ELR (cell line): ENCODE results near the gene GRID1.

Source experiments
- DNase-seq: peaks from one replicate; pipeline ENCODE4 v3.0.0-alpha.2; 2015; ENCODE audit warnings: low read depth

The GRID1 gene

DNA sequence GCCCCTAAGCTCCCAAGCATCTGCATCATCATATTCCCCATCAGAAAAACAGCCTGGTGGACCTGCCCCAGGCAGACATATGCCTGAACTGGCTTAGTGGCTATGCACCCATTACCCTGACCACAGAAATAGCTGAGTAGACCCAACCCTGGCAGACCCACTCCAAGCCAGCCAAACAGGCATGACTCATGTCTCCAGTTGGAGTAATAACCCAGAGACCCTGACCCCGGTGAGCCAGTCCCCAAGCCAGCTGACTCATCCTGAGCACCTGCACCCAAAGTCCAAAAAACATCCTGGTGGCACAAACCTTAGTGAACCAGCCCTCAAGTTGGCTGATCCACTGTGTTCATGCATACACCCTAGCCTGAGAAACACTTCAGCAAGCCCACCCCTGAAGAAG lies 555.9 kb downstream of the GRID1 start:
- DNase-seq: no peak

- no peak for DNase-seq
These were observed 571.1 kb downstream of the GRID1 start for GRCh38 chr10:85795460-85795859.

GRCh38 chr10:85794553-85794952 lies 572.0 kb downstream of the GRID1 start:
- DNase-seq: no peak

DNA sequence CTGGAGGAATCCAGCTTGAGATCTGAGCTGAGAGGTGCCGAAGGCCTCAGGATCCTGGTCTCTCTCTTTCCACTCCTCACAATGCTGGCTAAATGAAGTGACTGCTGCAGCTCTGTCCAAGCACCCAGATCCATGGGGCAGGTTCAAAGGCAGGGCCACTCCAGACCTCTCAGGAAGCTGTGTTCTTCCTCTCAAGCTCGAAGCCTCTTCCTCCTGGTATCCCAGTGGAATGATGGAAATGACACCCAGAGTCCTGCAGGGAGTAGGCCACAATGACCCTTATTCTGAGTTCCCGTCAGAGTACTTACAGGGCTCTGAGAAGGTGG lies 574.1 kb downstream of the GRID1 start:
- no peak for DNase-seq

- DNase-seq: no peak
These were observed 574.6 kb downstream of the GRID1 start for GRCh38 chr10:85791818-85792532.

DNA sequence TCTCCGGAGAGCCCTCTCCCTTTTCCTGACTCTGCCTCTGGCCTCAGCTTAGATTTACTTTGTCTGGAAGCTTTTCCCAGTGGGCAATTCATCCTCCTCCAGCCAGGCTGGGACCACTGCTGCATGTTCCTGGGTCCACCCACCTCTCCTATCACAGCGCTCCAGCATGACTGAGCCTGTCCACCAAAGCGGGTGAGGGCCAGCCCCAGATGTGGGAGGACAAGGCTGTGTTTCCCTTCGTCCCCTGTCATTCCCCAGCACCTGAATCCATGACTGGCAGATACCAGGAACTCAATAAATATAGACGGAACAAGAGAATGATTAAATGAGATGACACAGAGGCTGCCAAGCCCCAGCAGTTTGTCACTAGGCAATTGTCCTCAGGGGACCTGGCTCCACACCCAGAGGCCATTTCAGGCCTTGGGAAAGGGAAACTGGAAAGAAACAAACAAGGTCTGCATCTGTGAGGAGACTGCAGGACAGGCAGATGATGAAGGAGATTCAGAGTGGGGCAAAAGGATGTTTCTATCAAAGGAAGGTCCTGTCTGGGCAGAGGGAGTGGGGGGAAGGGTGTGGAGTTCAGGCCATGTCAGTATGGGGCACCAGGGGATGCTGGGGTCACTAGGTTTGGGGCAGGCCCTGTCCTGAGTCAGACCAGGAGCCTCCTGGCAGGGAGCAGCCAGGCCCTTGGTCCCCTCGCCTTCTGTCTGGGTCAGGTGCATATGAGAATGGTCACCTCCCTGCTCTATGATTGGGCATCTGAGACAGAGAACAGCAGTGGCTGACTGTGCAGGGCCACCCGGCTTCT lies 576.4 kb downstream of the GRID1 start:
- no peak for DNase-seq

- DNase-seq: no peak
These were observed 577.5 kb downstream of the GRID1 start for GRCh38 chr10:85789125-85789524.

DNA sequence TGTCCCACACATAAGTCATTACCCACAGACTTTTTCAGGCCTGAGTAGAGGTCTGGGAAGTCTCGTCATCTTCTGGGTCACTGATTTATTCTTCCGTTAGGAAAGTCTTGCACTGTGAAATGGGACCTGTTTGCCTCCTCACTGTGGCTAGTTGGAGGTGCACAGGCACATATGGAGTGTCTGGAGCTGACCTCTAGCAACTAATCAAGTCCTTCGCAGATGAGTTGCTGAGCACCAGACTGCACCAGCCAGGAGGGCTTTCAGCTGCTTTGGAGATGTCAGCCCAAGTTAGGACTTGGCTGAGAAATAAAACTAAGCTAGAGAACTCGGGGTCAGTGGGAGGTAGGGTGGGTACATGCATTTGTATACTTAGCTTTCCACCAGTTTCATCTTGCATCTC lies 578.0 kb downstream of the GRID1 start:
- DNase-seq: no peak

DNA sequence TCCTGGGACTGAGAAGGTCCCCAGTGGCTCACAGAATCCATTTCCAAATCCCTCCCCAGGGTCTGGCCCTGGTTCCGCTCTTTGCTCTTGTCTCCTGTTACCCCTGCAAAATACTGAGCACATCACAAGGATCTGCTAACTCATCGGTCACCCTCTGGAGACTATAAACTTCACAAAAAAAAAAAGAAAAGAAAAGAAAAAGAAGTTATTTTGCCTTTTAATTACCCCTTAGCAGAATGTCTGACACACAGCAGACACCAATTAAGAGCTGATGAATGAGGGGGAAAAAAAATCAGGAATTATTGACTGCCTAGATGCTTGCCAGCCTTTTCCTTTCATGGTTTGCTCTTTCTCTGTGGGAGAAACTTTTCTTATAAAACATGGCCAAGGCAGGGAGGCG lies 578.7 kb downstream of the GRID1 start:
- no peak for DNase-seq

DNA sequence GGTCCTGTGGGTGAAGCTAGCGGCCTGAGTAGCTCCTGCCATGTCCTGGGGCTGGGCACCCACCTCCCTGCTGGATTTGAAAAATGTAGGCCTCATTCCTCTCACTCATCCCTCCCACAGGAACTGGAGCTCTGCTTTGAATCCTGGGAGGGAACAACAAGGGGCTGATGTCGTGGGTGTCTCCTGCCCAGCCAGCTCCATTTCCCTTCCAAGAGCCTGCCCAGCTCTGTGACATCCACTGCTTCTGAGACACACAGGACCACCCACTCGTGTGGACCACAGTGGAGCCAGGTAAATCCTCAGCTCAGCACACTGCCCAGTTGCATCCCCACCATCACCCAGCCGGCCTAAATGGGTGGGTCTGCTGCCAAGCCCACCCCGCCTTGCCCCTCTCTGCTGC lies 579.2 kb downstream of the GRID1 start:
- DNase-seq: no peak

- DNase-seq: no peak
These were observed 580.1 kb downstream of the GRID1 start for GRCh38 chr10:85786401-85786899.

DNA sequence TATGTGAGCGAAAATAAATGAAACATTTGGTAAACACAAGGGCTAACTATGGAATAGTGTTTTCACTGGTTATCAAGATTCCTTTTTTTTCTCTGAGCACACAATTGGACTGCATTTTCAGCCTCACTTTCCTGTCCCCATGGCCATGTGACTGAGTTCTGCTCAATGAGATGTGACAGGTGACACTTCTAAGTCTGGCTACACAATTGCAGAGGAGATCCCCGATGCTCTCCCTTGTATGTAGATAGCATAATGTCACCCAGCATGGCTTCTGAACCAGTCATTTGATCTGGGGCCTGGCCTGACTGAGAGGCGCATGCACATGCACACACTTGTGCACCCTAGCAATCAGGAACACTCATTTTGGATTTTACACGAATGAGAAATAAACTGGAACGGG lies 581.8 kb downstream of the GRID1 start:
- DNase-seq: no peak

DNA sequence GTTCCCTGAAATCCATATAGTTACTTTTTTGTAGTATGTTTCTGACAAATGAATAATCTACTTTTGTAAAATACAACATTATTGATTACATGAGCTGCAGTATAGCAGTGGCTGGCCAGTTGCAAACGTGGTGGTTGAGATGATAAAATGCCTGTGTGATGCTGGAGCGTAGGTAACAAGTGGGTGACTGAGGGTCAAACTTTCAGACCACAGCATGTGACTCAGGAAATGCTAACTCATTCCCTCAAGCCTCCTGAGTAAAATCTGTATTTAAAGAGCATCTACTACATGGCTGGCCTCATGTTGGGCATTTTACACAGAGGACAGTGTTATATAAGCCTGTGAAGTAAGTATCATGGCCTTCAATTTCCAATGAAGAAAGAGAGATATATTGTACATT lies 585.2 kb downstream of the GRID1 start:
- no peak for DNase-seq

GRCh38 chr10:85778074-85778473 lies 588.5 kb downstream of the GRID1 start:
- no peak for DNase-seq

- no peak for DNase-seq
These were observed 598.7 kb downstream of the GRID1 start for GRCh38 chr10:85767891-85768290.

DNA sequence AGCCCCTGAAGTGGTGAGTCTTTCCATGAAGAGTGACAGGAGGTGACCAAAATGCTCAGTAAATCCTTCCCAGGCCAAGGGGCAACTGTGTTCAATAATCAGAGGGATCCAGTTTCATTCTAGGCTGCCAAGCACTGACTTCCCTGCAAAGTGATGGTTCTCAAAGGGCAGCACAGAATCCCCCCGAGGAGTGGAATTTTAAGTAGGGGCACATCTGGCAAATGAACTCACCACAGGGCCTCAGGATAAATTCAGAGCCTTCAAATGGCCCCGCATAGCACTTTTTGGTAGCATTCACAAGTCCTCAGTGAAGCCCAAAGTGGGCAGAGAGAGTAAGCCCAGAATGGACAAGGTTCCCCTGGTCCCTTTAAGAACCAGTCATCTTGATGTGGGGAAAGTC lies 602.5 kb downstream of the GRID1 start:
- no peak for DNase-seq

GRCh38 chr10:85761906-85762445 lies 604.6 kb downstream of the GRID1 start:
- no peak for DNase-seq

DNA sequence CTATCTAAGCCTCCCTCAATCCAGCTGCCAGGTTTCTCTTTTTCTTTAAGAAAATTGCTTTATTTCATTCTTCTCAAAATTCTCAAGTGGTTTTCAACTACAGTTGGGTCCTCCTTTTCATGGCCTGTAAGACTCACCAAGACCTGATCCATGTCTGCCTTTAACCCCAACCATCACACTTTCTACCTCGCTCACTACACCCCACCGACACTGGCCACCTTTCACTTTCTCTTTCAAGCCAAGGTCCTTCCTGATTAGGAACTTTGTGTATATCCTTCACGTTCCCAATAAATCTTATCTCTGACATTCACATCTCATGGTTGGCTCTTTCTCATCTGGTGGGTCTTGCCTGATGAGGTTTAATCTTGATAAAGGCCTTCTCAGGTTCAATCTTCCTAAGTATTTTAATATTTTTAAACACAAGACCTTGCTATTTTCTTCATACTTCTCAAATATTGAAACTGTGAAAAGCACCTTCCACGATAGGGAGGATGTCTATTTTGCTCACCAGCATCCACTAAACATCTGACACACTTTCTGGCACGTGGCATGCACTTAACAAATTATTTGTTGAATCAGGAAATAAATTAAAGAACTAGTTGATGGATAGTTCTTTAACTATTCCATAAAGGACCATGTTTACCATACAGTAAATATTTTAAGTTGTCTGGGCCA lies 624.8 kb downstream of the GRID1 start:
- DNase-seq: no peak

DNA sequence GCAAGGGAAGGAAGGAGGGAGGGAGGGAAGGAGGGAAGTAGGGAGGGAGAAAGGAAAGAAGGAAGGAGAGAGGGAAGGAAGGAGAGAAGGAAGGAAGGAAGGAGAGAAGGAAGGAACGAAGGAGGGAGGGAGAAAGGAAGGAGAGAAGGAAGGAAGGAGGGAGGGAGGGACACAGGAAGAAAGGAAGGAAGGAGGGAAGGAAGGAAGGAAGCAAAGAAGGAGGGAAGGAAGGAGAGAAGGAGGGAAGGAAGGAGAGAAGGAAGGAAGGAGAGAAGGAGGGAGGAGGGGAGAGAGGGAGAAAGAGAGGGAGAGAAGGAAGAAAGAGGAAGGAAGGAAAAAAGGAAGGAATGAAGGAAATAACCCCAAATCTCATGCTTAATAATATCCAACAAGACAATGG lies 630.6 kb downstream of the GRID1 start:
- DNase-seq: no peak

DNA sequence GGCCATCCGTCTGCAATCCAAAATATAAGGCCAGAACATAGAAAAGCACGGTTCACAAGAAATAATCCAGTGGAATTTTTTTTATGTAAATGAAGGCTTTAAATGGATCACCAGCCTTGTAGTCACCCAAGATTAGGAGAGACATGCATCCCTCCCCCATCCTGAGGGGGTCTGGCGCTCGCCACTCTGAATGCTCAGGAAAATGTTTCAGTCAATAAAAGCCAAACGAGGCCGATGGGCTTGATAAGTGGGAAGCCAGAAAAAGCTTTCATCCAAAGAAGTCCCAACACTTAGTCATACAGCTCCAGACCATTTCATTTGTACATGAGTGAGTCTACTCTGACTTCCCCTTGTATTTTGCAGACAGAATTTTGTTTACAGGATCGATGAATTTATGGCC lies 631.8 kb downstream of the GRID1 start:
- no peak for DNase-seq

GRCh38 chr10:85724215-85724614 lies 642.4 kb downstream of the GRID1 start:
- no peak for DNase-seq

DNA sequence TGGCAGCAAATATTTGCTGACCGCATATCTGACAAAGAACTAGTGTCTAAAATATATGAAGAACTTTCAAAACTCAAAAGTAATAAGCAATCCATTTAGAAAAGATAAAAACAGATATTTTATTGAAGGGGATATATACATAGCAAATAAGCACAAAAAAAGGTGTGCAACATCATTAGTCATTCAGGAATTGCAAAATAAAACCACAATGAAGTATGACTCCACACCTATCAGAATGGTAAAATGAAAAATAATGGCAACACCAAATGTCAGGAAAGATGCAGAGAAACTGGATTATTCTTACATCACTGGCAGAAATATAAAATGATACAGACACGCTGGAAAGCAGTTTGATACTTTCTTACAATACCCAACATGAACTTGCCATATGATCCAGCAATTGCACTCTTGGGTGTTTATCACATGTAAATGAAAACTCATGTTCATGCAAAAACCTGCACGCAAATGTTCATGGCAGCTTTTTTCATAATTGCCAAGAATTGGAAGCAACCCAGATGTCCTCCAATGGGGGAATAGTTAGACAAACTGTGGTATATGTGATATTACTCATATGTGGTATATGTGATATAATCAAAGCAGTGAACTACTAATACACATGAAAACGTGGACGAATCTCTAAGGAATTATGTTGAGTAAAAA lies 645.5 kb downstream of the GRID1 start:
- no peak for DNase-seq
